HG03280 (cell line): ENCODE data around the gene ZNF384.

Source experiments
- ATAC-seq: cut with Tn5 transposase; IDR thresholded peaks from one replicate; pipeline ENCODE4 v1.9.1; 2021; ENCODE audit warnings: mild to moderate bottlenecking, moderate library complexity; ENCODE audit not compliant: unreplicated experiment

Gene ZNF384

DNA sequence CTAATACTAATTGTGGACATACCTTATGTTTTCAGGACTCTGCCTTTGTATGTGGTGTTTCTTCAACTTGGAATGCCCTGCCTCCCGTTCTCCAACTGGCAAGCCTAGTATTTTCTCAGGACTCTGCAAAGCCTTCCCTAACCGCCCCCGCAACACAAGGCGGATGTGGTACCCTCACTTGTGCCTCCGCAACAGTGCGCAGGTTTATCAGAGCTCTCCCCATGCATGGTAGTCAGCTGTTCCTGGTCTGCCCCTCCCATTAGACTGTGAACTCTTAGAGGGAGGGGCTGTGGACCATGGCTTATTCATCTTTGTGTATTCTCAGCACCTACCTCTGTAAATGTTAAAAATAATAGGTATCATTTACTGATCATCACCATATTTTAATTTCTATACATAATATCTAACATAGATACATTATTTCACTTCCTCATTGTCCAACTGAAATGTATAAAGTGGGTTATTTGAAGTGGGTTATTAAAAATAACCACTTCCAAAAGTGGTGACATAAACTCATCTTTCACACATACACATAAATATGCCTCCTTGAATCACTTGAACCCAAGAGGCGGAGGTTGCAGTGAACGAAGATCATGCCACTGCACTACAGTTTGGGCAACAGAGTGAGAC lies 62.4 kb downstream of the ZNF384 start:
- no peak for ATAC-seq

DNA sequence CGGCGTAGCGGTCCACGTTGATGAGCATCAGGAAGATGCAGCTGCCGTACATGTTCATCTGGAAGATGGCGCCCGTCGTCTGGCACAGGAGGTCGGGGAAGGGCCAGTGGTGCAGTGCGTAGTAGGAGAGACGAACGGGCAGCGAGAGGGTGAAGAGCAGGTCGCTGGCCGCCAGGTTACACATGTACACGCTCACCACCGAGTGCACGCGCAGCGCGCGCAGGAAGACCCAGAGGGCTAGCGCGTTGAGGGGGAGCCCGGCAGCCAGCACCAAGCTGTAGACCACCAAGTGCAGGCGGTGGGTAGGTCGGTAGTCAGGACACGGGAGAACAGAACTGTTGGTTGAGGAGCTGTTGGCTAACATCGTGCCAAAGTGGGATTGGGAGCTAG lies 68.3 kb downstream of the ZNF384 start:
- no peak for ATAC-seq

DNA sequence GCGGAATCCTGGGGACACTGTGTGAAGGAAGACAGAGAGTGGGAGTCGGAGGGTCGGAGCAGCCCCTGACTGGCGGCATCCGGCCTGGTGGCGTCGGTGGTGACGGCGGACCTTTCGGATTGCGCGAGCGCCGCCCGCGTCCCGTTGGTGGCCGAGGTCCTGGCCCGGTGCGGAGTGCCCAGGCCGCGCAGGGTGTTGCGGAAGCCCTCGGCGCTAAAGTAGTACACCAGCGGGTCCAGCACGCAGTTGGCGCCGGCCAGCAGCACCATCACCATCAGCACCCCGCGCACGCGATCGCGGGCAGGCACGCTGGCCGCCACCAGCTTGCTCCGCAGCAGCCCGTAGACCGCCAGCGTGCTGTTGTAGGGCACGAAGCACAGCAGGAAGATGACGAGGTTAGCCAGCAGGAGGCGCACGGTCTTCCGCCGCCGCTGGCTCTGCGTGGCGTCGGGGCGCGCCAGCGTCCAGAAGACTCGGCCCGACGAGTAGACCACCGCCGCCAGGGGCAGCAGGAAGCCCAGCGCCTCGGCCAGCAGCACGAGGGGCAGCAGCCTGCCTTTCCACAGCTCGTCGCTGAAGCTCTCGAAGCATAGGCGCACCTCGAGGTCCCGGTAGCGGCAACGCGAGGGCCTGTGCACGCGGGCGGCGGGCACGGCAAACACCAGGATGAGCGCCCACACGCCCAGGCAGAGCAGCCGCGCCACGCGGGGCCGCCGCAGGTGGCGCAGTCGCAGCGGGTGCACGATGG lies 68.9 kb downstream of the ZNF384 start:
- ATAC-seq = no peak

DNA sequence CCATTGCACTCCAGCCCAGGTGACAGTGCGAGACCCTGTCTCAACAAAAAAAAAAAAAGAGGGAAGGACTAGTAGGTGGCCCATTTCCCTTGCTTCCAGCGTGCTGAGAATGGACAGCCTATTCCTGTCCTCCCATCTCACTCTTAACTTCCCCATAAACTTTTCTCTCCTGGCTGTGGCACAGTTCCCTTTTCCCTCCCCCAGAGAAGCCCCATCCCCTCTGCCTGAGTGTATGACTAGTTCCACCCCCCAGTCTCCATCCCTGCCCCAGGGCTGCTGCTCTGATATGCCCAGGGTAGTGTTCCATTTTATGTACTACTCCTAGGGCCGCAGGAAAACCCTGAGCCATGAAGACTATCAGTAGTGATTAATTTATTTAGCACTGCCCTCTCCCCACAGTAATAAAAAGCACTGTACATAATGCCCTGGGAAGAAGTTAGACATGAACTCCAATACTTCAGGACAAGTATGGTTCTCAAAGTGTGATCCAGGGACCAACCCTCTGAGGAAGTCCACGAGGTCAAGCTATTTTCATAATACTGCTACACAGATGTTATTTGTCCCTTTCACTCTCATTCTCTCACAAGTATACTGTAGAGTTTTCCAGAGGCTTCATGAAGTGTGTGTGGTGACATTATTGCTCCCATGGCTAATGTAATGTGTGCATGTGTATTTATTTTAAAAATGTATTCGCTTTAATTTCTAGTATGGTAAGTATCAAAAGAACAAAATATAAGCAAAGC lies 70.5 kb downstream of the ZNF384 start:
- no peak for ATAC-seq
